ENCODE measurements around the gene ALOXE3.
"Not testable (repeated sequence)": the region's sequence is repeated elsewhere in the genome, so short reads cannot be mapped to it uniquely, and the experiment has no call there.

ALOXE3 gene

DNA sequence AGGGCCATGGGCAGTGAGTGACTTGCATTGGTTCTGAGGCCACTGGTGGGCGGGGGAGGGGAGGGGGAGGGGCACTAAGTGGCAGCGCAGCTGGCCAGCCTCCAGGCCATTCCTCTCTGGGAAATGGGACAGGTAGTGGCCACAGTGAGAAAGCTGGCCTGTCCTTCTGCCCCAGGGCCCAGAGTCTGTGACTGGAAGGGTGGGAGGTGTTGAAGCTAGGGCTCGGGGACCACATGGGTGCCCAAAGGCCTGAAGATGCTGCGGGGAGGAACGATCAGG is 30.4 kb downstream of the ALOXE3 start:
- DNase-seq = no peak

DNA sequence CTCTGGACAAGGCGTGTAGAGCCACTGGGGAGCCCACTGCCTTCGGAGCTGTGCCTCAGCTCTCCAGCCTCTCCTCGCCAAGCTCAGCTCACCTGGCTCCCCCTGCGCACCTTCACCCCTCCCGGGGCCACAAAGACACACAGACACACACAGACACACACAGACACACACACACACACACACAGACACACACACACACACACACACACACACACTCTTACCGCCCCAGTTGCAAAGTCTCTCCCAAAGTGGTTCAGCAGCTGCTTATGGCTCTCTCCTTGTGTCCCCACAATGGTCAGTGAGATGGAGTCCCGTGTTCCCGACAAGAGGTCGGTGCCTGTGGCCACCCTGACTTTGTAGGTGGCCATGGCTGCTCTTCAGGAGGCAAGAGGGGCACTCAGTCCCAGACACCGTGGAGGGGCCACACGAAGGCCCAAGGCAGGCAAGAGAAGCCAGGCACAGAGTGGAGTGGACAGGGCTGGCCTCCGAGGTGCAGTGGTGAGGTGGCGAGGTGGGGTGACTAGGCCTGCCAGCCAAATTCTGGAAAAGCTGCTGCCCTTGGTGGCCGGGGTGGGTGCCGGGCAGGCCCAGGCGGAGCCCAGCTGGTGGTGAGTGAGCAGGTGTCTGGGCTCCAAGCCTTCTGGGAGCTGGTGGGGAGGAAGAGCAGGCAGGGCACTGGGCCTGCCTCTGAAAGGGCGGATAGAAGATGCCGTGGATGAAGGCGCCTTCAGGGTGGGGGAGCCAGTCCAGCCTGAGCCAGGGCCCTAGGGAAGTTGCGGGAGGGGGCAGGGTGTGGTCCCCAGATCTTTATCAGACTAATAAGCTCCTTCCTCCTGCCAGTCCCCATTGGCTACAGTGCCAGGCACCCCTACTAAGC is 31.0 kb downstream of the ALOXE3 start, which contains the start of gene ALOX12B:
Gene ALOX12B (minus strand): TSS at position 642 of the 877 bp plus-strand sequence. CDS start 274 bp downstream, at position 368.
- DNase-seq = no peak

DNA sequence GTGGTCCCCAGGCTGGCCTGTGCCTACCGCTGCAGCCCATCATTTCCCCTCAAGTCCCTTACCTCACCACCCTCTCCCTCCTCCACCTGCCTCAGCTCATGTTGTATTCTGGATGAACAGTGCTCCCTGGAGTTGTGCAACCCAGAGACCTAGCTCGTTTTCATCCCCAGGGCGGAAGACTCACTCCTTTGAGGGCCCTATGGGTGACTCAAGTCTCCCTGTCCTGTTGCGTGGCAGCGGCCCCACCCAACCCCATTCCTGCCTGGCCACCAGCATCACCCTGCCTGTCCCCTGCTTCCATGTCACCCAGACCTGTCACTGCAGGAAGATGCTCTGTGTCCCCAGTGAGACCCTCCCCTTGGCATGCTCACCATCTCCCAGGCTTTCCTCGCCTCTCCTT is 34.1 kb downstream of the ALOXE3 start:
- no peak for DNase-seq

DNA sequence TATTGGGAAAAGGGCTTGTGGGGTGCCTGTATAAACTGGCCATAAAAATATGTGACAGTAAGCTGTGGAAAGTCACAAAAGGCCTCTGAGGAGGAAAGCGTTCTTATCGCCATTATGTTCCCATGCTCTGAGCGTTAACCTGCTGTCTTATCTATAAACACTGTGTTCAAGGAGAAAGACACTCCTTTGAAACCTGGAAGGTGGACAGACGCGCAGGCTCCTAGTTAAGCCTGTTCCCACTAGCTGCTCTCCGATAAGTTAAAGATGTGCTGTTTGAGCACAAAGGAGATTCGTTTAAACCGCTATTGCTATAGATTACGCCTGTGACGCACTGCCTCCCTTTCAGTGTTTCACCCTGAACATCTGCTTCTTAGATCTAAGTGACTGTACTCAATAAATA is 36.0 kb downstream of the ALOXE3 start:
- DNase-seq = no peak

GRCh38 chr17:8081876-8082275 is 36.4 kb downstream of the ALOXE3 start:
- no peak for DNase-seq

DNA sequence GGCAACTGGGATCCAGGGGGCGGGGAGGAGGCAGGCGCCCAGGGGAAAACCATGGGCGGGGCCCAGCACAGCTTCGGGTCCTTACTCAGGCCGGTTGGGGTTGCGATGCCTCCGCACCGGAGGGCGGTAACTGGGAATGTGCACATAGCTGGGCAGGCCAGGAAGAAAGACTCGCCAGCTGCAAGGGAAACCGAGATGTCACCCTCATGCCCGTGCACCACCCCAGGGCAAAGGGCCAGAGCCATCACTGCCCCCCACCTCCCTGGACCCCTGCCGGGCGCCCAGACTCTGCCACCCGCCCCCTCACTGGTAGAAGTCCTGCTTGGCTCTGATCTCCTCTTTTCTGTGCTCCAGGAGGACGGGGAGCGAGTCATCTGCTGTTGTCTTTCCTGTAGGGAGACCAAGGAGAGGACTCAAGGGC is 37.5 kb downstream of the ALOXE3 start:
- no peak for DNase-seq

- no peak for DNase-seq
Measured at GRCh38 chr17:8080208-8080798, 38.0 kb downstream of the ALOXE3 start.

DNA sequence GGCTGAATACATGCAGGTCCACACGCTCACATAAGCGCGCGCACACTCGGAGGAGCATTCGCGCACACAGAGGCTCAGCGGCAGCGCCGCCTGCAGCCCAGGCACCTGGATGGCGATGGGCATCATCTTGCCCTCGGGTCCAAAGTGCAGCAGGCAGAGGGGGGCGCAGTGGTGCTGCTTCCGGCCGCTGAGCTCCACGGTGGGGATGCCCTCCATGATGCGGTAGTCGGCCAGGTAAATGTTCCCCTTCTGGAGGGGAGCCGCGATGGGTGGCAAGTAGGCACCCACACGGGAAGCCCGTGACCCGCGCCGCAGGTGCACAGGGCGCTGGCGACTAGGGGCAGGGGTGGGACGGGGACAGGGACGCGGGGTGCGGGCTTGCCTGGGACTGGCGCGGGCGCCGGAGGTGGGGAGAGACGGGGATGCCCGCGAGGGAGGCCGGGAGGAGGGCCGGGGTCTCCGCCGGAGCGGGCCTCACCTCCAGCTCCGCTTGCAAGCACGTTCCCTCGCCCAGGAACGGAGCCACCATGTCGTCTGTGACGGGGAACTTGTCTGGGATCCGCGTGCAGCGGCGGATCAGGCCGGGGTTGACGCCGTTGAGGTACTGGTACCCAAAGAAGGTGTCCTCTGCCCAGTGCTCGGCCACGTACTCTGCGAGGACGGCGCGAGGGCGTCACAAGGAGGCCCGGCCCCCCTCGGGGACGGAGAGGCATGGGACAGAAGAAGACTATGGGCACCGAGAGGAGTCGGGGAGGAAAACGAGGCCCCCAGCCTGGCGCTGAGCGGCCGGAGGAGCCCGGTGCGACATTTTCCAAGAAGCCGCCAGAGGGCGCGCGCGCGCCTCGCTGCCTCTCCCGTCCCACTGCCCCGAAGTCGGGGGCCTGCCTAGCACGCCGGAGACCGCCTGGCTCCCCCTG is 38.8 kb downstream of the ALOXE3 start:
- DNase-seq = peak; percentile 87

DNA sequence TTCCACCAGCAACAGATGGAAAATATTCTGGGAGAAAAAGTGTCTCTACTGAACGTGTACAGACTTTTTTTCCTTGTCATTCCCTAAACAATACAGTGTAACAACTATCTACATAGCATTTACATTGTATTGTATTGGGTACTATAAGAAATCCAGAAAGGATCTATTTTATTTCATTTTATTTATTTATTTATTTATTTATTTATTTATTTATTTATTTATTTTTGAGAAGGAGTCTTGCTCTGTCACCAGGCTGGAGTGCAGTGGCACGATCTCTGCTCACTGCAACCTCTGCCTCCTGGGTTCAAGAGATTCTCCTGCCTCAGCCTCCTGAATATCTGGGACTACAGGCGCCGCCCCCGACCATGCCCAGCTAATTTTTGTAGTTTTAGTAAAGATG is 40.4 kb downstream of the ALOXE3 start:
- not testable (repeated sequence) for DNase-seq

GRCh38 chr17:8076502-8077266 is 41.6 kb downstream of the ALOXE3 start:
- DNase-seq = no peak

DNA sequence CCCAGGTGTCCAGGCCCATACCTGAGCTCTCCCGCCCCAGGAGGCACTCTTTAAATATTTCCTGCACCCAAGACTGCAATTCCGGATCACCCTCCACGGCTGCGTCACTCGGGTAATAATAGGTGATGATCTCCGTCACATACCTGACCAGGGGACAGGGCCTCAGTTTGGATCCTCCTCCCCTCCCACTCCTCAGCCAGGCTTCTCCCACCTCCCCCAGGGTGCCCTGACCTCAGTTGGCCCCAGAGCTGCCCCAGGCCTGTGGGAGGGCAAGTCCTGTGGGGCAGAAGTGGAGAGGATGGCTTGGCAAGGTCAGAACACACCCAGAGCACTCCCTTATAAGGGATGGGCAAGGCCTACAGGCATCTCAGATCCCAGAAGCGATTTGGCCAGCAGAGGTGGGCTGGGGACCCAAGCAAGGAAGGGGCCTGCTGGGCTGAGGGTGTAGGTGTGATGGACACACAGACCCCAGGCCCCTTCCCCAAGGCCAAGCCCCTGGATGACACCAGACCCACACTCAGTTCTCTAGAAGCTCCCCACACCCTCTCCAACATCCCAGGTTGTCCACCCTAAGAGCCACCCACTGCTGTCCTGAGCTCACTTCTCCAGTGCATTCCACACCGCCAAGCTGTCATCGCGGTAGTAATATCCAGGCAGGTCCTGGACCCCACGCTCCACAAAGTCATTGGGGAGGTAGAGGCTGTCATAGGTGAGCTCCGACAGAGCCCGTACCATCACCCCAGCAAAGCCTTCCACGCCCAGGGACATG is 42.6 kb downstream of the ALOXE3 start:
- no peak for DNase-seq

DNA sequence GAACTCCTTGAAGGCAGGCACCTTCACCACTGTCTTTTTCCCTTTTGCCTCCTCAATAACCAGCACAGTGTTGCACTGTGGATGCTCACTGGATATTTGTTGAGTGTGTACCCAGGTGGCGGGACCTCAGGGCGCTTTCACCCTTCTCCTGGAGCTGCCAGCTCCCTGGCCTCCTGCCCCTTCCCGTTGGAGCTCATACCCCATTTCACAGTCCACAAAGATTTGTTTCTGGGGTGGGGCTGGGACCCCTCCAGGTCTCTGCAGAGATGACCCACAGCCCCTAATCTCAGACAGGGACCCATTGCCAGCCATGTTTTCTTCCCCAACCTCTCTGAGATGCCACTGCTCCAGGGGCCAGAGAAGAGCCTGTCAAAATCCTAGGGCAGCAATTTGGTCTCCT is 43.2 kb downstream of the ALOXE3 start:
- no peak for DNase-seq

GRCh38 chr17:8074554-8074953 is 43.8 kb downstream of the ALOXE3 start:
- no peak for DNase-seq

DNA sequence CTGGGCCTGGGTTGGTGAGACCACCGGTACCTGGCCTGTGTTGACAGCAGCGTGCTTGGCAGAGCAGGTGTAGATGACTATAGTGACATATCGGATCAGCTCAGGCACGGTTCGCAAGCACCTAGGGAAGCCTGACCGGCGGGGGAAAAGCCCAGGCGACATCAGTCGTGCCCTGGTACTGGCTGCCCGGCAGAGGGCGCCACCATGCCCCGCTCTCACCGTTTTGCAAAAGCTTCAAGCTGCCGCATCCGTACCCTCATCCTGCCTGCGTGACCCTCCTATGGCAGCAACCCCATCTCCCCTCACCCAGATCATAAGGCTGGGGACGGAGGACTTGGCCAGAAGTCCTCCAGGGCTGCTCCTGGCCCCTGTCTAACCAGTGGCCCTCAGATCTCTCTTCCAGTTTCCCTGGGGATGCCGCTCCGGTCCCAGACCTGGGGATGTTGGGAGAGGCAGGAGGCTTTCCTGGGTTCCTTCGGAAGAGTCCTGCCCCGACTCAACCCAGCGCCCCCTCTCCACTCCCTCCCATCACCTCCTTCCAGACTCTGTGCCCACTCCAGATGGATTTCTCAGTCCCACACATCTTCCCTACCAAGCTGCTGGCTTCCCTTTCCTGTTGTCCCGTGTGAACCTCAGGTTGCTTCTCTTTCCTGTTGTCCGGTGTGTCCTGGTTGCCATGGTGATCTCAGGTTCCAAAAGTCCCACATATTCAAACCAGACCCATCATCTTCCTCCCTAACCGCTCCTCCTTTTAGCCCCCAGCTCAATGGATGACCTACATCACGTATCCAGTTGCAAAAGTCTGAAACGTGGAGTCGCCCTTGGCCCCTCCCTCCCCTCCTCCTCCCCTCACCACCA is 44.5 kb downstream of the ALOXE3 start:
- DNase-seq = peak; percentile 69

DNA sequence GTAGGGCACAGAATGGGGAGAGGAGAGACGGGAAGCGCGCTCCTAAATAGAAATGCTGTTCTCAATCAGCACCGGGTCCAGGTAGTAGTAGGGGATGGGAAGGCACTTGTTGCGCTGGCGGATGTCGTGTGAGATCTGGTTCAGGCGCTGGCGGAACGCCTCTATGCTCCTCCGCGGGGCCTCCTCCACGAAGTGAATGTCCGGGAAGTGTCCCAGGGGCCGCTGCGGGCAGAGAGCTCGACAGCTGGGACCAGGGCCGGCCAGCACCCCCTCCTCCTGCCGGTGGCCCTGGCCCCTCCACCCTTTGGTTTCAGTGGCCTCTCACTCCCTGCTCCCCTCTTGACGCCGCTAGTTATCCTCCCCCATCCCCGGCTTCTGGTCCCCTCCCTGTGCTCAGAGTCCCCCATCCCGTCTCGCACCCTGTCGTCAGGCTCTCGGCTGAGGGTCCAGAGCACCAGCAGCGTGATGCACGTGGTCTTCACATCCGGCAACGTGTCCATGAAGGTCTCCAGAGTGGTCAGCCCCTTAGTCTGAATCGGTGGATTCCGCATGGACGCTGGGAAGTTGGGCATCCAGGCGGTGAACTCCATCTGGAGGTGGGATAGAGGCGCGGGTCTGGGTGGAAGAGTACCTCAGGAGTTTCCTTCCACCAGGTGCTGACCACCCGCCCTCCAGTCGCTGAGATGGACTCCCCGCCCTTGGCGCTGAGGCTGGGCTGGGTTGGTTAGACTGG is 45.4 kb downstream of the ALOXE3 start:
- no peak for DNase-seq

GRCh38 chr17:8072341-8072728 is 46.0 kb downstream of the ALOXE3 start:
- DNase-seq = no peak

DNA sequence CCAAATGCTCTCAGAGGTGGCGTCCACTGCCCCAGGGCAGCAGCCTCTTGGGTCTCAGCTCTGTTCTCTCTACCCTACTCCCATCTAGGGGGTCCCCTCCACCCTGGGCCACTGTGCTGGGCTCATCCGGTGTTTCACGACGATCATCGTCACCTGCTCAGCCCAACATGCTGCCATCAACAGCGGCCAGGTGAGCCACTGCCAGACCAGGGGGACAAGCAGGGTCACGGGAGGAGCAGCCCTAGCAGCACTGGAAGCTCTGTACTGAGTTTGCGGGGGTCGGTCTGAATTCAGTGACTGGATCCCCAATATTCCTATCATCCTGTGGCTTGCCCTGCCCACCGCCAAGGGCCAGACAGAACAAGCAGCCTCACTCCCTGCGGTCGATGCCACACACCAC is 46.8 kb downstream of the ALOXE3 start:
- DNase-seq = no peak

GRCh38 chr17:8069587-8069860 is 48.8 kb downstream of the ALOXE3 start:
- no peak for DNase-seq

- DNase-seq = no peak
Measured at GRCh38 chr17:8068736-8069586, 49.4 kb downstream of the ALOXE3 start.

GRCh38 chr17:8067806-8068205 is 50.5 kb downstream of the ALOXE3 start:
- DNase-seq = no peak

All from right forelimb (tissue), 1 donor.